H9 (cell line): ENCODE measurements around the gene ANO3. TPM values are rescaled to one million over a fixed set of nuclear protein-coding genes. Genes with fewer than 3 reads are reported as not detected.

Experiments
- DNase-seq: peaks from one replicate; pipeline ENCODE4 v3.0.0-alpha.2; 2017
- H2AFZ ChIP-seq: one replicate; pipeline ENCODE4 v1.6.1; 2013; ENCODE audit warnings: mild to moderate bottlenecking, low read length, control low read depth, moderate library complexity
- H2AK5ac ChIP-seq: 2 replicates; pipeline ENCODE4 v1.6.1; 2013; ENCODE audit warnings: low read length, control low read depth, mixed read lengths; ENCODE audit not compliant: insufficient read length
- H2BK120ac ChIP-seq: one replicate; pipeline ENCODE4 v1.6.1; 2013; ENCODE audit warnings: low read depth, mild to moderate bottlenecking, low read length, control low read depth, inconsistent platforms; ENCODE audit not compliant: poor library complexity, severe bottlenecking
- H2BK12ac ChIP-seq: 2 replicates; pipeline ENCODE4 v1.6.1; 2013; ENCODE audit warnings: low read length, control low read depth, mixed read lengths, low read depth; ENCODE audit not compliant: insufficient read length
- H2BK15ac ChIP-seq: 2 replicates; pipeline ENCODE4 v1.6.1; 2013; ENCODE audit warnings: low read depth, low read length, control low read depth
- H2BK20ac ChIP-seq: one replicate; pipeline ENCODE4 v1.6.1; 2013; ENCODE audit warnings: low read depth, mild to moderate bottlenecking, low read length, control low read depth, inconsistent platforms; ENCODE audit not compliant: poor library complexity, severe bottlenecking
- H2BK5ac ChIP-seq: 2 replicates; pipeline ENCODE4 v1.6.1; 2013; ENCODE audit warnings: low read length, control low read depth, mixed read lengths; ENCODE audit not compliant: insufficient read length
- H3K14ac ChIP-seq: 2 replicates; pipeline ENCODE4 v1.6.1; 2013; ENCODE audit warnings: low read length, control low read depth; ENCODE audit not compliant: insufficient read depth
- H3K18ac ChIP-seq: 2 replicates; pipeline ENCODE4 v1.6.1; 2013; ENCODE audit warnings: low read depth, mild to moderate bottlenecking, mixed read lengths, low read length, control low read depth; ENCODE audit not compliant: insufficient read length
- H3K23ac ChIP-seq: 2 replicates; pipeline ENCODE4 v1.6.1; 2013; ENCODE audit warnings: low read length, control low read depth, mixed read lengths, low read depth; ENCODE audit not compliant: insufficient read length
- H3K23me2 ChIP-seq: 2 replicates; pipeline ENCODE4 v1.6.1; 2013; ENCODE audit warnings: low read depth, mild to moderate bottlenecking, mixed read lengths, low read length, control low read depth; ENCODE audit not compliant: insufficient read length, poor library complexity, severe bottlenecking
- H3K27ac ChIP-seq: 2 replicates; pipeline ENCODE4 v1.5.1; 2013; ENCODE audit warnings: low read length, control low read depth, mixed read lengths, low read depth; ENCODE audit not compliant: insufficient read length
- H3K27me3 ChIP-seq: 2 replicates; pipeline ENCODE4 v1.6.1; 2013; ENCODE audit warnings: low read length, control low read depth, inconsistent platforms; ENCODE audit not compliant: insufficient read depth
- H3K4ac ChIP-seq: 2 replicates; pipeline ENCODE4 v1.6.1; 2013; ENCODE audit warnings: low read depth, mild to moderate bottlenecking, control low read depth, inconsistent platforms, low read length, moderate library complexity
- H3K4me1 ChIP-seq: 2 replicates; pipeline ENCODE4 v1.6.1; 2013; ENCODE audit warnings: low read length, control low read depth, inconsistent platforms; ENCODE audit not compliant: insufficient read depth
- H3K4me2 ChIP-seq: 2 replicates; pipeline ENCODE4 v1.6.1; 2013; ENCODE audit warnings: low read length, control low read depth, mixed read lengths; ENCODE audit not compliant: insufficient read length, insufficient read depth
- H3K56ac ChIP-seq: 2 replicates; pipeline ENCODE4 v1.6.1; 2013; ENCODE audit warnings: low read depth, mild to moderate bottlenecking, mixed read lengths, low read length, control low read depth; ENCODE audit not compliant: insufficient read length
- H3K79me1 ChIP-seq: 2 replicates; pipeline ENCODE4 v1.6.1; 2013; ENCODE audit warnings: low read depth, mild to moderate bottlenecking, moderate library complexity, low read length, control low read depth, inconsistent platforms; ENCODE audit not compliant: insufficient read depth, poor library complexity, severe bottlenecking
- H3K79me2 ChIP-seq: 2 replicates; pipeline ENCODE4 v1.6.1; 2013; ENCODE audit warnings: low read length, control low read depth, inconsistent platforms; ENCODE audit not compliant: insufficient read depth
- H3K9ac ChIP-seq: 2 replicates; pipeline ENCODE4 v1.6.1; 2013; ENCODE audit warnings: low read length, control low read depth, mixed read lengths; ENCODE audit not compliant: insufficient read length; ENCODE audit errors: extremely low read depth
- H3K9me3 ChIP-seq: one replicate; pipeline ENCODE4 v1.6.1; 2013; ENCODE audit warnings: low read depth, low read length, inconsistent platforms; ENCODE audit not compliant: control insufficient read depth
- H3T11ph ChIP-seq: one replicate; pipeline ENCODE4 v1.6.1; 2013; ENCODE audit warnings: mild to moderate bottlenecking, low read length, control low read depth, inconsistent platforms
- H4K20me1 ChIP-seq: one replicate; pipeline ENCODE4 v1.6.1; 2013; ENCODE audit not compliant: control insufficient read depth, insufficient read length, insufficient read depth
- H4K5ac ChIP-seq: 2 replicates; pipeline ENCODE4 v1.6.1; 2013; ENCODE audit warnings: low read depth, mild to moderate bottlenecking, mixed read lengths, low read length, control low read depth; ENCODE audit not compliant: insufficient read length
- H4K8ac ChIP-seq: replicated peaks from 2 replicates; pipeline ENCODE4 v1.6.1; 2013; ENCODE audit warnings: low read length, control low read depth, mixed read lengths, low read depth; ENCODE audit not compliant: insufficient read length
- H4K91ac ChIP-seq: 2 replicates; pipeline ENCODE4 v1.6.1; 2013; ENCODE audit warnings: low read depth, mild to moderate bottlenecking, moderate library complexity, mixed read lengths, low read length, control low read depth; ENCODE audit not compliant: insufficient read length
- H3K27ac Mint-ChIP-seq, 3 experiments: 2 replicates in 2 of 3; 3 replicates in 1 of 3; pipeline ENCODE4 v1.8.0; 2020 to 2021; ENCODE audit warnings: mixed read lengths in 3 of 3, mild to moderate bottlenecking in 1 of 3, moderate library complexity in 1 of 3
- H3K27me3 Mint-ChIP-seq: 2 replicates; pipeline ENCODE4 v1.8.0; 2021; ENCODE audit warnings: low read depth, mild to moderate bottlenecking, moderate library complexity, mixed read lengths
- H3K36me3 Mint-ChIP-seq, 3 experiments: 2 replicates in 2 of 3; 3 replicates in 1 of 3; pipeline ENCODE4 v1.8.0; 2020 to 2021; ENCODE audit warnings: low read depth in 3 of 3, mixed read lengths in 3 of 3; ENCODE audit not compliant: insufficient read depth in 1 of 3
- H3K4me1 Mint-ChIP-seq, 2 experiments: 2 replicates each; pipeline ENCODE4 v1.8.0; 2020; ENCODE audit warnings: mixed read lengths in 2 of 2
- H3K4me3 Mint-ChIP-seq, 2 experiments: 2 replicates in 1 of 2; 3 replicates in 1 of 2; pipeline ENCODE4 v1.8.0; 2020 to 2021; ENCODE audit warnings: mild to moderate bottlenecking in 2 of 2, mixed read lengths in 2 of 2, moderate library complexity in 1 of 2
- H3K9me3 Mint-ChIP-seq, 2 experiments: 2 replicates in 1 of 2; 3 replicates in 1 of 2; pipeline ENCODE4 v1.8.0; 2020; ENCODE audit warnings: mild to moderate bottlenecking in 2 of 2, mixed read lengths in 2 of 2, moderate library complexity in 1 of 2
- WGBS: extraction: QIAGEN DNeasy Blood & Tissue Kit; methylation state at CpG from one replicate; pipeline ENCODE4 v1.1.7; 2013; ENCODE audit warnings: missing lambda C conversion rate, low lambda C conversion rate, mixed read lengths; ENCODE audit not compliant: insufficient read length; ENCODE audit errors: extremely low coverage; 5-methylcytosine and 5-hydroxymethylcytosine counted together
- total RNA-seq: library from RNA; stranded (reverse); gene quantifications from 2 replicates; pipeline ENCODE4 v1.2.1, GENCODE V29; 2021
- TF ChIP-seq, protein P1 (sequence below): fragments of 200-600 bp; sonication (generic); conservative IDR thresholded peaks from 3 replicates; pipeline ENCODE4 v1.8.0; 2021; ENCODE audit warnings: antibody characterized with exemption, mild to moderate bottlenecking

ANO3 gene
- total RNA-seq, 1 experiment from 2014 or later: not detected

GRCh38 chr11:26322335-26323067, 9.4 kb upstream of the ANO3 start:
- H3K23ac ChIP-seq: no peak overlapping the region
- H2AK5ac ChIP-seq: no peak overlapping the region
- H2BK5ac ChIP-seq: no peak overlapping the region
- H3K18ac ChIP-seq: no peak overlapping the region
- WGBS: no CpG with 5 or more reads among the region's 1 CpG
- H3K4me2 ChIP-seq: no peak overlapping the region
- Mint-ChIP-seq H3K4me1 (peaks cover 5% of the 10 kb centered on the region in 2 experiments), H3K4me3 (no peak overlapping the region), H3K9me3 (no peaks in the 10 kb centered on the region), H3K27ac (no peak overlapping the region), H3K27me3 (no peaks in the 10 kb centered on the region; the same call in none of the 2 replicates), H3K36me3 (no peaks in the 10 kb centered on the region)
- no peak overlapping the region for H3T11ph ChIP-seq
- H3K9ac ChIP-seq: no peak overlapping the region
- no peak overlapping the region for H3K56ac ChIP-seq
- H3K79me1 ChIP-seq: no peaks in the 10 kb centered on the region
- no peak overlapping the region for H2BK120ac ChIP-seq
- H2BK20ac ChIP-seq: no peak overlapping the region
- H4K20me1 ChIP-seq: no peaks in the 10 kb centered on the region
- H3K79me2 ChIP-seq: no peaks in the 10 kb centered on the region
- no peaks in the 10 kb centered on the region for H3K23me2 ChIP-seq
- H3K9me3 ChIP-seq: no peaks in the 10 kb centered on the region
- no peak overlapping the region for H4K91ac ChIP-seq
- TF ChIP-seq, protein P1, sequence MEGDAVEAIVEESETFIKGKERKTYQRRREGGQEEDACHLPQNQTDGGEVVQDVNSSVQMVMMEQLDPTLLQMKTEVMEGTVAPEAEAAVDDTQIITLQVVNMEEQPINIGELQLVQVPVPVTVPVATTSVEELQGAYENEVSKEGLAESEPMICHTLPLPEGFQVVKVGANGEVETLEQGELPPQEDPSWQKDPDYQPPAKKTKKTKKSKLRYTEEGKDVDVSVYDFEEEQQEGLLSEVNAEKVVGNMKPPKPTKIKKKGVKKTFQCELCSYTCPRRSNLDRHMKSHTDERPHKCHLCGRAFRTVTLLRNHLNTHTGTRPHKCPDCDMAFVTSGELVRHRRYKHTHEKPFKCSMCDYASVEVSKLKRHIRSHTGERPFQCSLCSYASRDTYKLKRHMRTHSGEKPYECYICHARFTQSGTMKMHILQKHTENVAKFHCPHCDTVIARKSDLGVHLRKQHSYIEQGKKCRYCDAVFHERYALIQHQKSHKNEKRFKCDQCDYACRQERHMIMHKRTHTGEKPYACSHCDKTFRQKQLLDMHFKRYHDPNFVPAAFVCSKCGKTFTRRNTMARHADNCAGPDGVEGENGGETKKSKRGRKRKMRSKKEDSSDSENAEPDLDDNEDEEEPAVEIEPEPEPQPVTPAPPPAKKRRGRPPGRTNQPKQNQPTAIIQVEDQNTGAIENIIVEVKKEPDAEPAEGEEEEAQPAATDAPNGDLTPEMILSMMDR: no peak
- H3K27me3 ChIP-seq: no peaks in the 10 kb centered on the region
- no peak overlapping the region for H4K5ac ChIP-seq
- H2BK15ac ChIP-seq: no peak overlapping the region
- no peak overlapping the region for H3K14ac ChIP-seq
- no peak overlapping the region for H2BK12ac ChIP-seq
- no peaks in the 10 kb centered on the region for H3K4me1 ChIP-seq
- H3K27ac ChIP-seq: no peak overlapping the region
- no peak overlapping the region for H4K8ac ChIP-seq
- no peak for DNase-seq
- H2AFZ ChIP-seq: no peak overlapping the region
- H3K4ac ChIP-seq: no peak overlapping the region
